HG02840 (cell line): ENCODE results near the gene UNC79.
"Not testable (repeated sequence)": the region's sequence is repeated elsewhere in the genome, so short reads cannot be mapped to it uniquely, and the experiment has no call there.

Experiments used
- ATAC-seq: cut with Tn5 transposase; IDR thresholded peaks from one replicate; pipeline ENCODE4 v1.9.1; 2021; ENCODE audit warnings: mild to moderate bottlenecking, moderate library complexity, moderate number of reproducible peaks; ENCODE audit not compliant: unreplicated experiment, low FRiP score

Gene UNC79

GRCh38 chr14:93430315-93431035, at the start of gene UNC79:
TSS of gene UNC79 (plus strand) at chr14:93430939. CDS start at chr14:93431030, 91 bp downstream.
- no peak for ATAC-seq

DNA sequence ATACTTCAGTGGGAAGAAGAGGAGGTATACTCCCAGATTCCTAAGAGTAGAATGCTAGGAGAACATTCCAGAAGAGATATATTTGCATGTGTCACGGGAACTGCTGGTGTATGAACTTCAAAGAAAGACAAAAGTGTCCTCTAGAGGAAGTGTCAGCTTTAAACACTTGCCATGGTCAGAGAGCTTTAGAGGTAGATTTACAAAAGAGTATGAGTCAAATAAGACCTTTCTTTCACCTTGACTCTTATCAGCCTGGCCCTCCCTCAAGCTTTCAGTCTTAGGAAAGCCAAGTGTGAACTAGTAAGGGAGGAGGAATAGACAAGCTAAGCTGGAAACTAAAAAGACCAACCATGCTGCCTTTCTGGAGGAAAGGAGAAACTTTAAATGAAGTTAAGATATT, 49.1 kb upstream of the UNC79 start:
- no peak for ATAC-seq

GRCh38 chr14:93384256-93384655, 46.5 kb upstream of the UNC79 start:
- not testable (repeated sequence) for ATAC-seq

- no peak for ATAC-seq
Observed at GRCh38 chr14:93395231-93395630, 35.5 kb upstream of the UNC79 start.

DNA sequence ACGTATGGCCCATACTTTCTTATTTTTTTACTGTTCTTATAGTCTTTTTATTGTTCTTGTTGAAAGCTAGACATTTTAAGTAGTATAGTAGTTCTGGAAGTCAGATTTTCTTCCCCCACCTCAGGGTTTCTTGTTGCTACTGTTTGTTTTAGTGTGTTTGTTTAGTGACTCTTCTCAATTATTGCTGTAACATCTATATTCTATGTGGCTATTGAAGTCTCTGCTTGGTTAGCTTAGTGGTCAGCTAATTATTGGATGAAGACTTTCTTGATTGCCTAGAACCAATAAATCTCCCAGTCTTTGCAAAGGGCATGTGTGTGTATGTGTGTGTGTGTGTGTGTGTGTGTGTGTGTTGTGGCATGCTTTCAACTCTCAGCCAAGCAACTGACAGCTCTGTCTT, 34.3 kb upstream of the UNC79 start:
- ATAC-seq, result no peak

- ATAC-seq, result no peak
Observed at GRCh38 chr14:93398491-93398890, 32.2 kb upstream of the UNC79 start.

GRCh38 chr14:93402951-93403350, 27.8 kb upstream of the UNC79 start:
- no peak for ATAC-seq

DNA sequence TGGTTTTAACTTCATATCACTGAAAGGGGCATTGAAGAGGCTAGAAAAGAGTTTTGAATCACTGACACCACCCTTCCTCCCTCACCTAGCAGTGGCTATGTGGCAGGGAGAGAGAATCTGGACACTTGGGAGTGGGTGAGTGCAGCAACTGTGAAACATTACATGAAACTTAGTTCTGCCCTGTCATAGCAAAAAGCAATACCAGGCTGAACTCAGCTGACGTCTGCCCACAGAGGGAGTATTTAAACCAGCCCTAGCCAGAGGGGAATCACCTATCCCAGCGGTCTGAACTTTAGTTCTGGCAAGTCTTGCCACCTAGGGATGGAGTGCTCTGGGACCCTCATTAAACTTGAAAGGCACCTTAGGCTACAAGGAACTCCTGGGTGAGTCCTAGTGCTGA, 20.7 kb upstream of the UNC79 start:
- no peak for ATAC-seq

DNA sequence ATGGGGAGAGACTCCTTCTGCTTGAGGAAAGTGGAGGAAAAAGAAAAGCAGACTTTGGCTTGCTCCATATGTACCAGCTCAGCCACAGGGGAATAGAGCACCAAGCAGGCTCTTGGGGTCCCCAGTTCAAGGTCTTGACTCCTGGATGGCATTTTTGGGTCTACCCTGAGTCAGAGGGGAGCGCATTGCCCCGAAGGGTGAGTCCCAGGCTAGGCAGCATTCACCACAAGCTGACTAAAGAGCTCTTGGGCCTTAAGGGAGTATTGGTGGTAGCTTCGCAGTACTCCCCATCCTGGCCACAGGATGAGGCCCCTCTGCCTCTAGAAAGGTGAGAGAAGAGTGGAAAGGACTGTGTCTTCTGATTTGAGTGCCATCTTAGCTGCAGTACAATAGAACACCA, 19.8 kb upstream of the UNC79 start:
- no peak for ATAC-seq

GRCh38 chr14:93425136-93425535, 5.6 kb upstream of the UNC79 start:
- not testable (repeated sequence) for ATAC-seq

- no peak for ATAC-seq
Observed at GRCh38 chr14:93426750-93427149, 4.0 kb upstream of the UNC79 start.

- ATAC-seq, result no peak
Observed at GRCh38 chr14:93431036-93431670, 414 bp downstream of the UNC79 start.

DNA sequence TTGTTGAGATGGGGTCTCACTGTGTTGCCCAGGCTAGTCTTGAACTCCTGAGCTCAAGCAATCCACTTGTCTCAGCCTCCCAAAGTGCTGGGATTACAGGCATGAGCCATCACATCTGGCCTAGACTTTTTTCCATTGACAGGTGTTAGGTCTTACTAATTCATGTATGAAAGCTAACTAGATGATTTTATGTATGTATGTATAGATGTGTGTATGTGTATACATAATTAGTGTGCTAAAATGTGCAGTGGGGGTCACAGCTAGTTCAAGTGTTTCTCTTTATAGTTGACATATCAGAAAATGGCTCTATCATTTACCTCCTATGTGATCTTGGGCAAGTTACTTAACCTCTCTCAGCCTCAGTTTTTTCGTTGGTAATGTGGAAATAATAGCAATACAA, 23.5 kb downstream of the UNC79 start:
- ATAC-seq, result no peak

GRCh38 chr14:93456356-93456755, 25.6 kb downstream of the UNC79 start:
- ATAC-seq, result no peak

DNA sequence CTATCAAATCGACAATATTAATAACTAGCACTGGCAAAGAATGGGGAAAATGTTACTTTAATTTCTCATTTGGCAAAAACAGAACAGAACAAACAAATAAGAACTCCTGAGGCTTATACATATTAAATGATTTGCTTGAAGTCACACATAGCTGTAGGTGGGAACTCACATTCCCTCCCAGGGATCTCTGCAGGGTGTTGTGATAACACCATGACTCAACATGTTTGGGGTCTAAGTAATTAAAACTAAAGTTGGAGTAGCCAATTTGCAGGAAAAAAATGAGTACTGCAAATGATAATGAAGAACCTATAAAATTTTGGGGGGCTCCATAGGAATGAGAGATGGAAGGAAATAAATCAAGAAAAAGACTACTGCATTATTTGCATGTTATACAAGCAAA, 27.5 kb downstream of the UNC79 start:
- no peak for ATAC-seq

GRCh38 chr14:93462479-93462878, 31.7 kb downstream of the UNC79 start:
- ATAC-seq, result no peak

DNA sequence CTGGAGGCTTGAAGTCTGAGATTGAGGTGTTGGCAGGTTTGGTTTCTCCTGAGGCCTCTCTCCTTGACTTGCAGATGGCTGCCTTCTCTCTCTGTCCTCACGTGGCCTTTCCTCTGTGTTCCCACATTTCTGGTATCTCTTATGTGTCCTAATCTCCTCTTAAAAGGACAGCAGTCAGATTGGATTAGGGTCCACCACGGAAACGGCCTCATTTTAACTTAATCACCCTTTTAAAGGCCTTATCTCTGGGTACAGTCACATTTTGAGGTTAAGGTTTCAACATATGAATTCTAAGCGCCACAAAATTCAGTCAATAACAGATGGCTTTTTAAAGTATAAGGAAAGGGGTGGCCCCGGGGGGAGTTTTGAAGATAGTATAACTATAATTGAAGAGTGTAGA, 33.5 kb downstream of the UNC79 start:
- ATAC-seq, result no peak

DNA sequence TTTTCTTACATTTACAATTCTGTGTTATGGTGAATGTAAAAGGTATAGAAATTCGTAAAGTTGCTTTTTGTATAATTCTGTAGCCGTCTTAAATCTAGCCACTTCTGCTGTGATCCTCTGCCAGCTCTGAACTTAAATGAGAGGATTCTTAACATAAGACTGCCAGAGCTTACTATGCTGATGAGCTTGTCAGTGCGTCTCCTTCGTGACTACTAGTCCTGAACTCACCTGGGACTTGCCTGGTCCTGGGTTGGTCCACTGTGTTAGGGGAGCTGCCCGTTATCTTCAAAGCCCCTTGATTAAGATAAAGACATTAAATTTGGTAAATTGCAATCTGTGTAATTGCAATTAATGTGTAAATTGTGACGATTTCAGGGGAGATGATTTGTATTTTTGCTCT, 44.7 kb downstream of the UNC79 start:
- ATAC-seq, result no peak

GRCh38 chr14:93476305-93476704, 45.6 kb downstream of the UNC79 start:
- no peak for ATAC-seq

DNA sequence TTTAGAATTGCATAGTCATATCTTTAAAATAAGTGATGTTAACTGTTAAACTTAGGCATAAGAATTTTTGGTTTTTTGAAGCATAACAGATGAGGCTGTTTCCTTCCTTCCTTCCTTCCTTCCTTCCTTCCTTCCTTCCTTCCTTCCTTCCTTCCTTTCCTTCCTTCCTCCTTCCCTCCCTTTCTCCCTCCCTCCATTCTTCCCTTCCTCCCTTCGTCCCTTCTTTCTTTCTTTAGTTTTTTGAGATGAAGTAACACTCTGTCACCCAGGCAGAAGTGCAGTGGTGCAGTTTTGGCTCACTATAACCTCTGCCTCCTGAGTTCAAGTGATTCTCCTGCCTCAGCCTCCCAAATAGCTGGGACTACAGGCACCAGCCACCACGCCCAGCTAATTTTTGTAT, 48.3 kb downstream of the UNC79 start:
- ATAC-seq, result not testable (repeated sequence)

DNA sequence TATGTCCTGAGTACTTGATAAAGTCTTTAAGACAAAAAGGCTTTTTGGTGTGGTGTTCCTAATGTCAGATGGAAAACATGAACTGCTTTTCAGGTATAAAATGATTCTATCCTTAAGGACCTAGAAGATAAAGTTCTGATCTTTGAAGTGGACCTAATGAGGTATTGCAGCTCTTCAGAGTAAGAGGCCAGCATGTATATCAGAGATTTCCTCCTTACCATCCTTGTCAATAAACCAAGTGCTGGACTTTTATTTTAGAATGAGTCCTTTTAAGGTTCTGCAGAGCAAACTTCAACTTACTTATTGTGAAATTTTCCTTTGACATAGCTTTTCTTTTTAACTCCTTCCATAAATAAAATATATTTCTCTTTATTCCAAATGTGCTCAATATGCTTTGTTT, 50.1 kb downstream of the UNC79 start:
- ATAC-seq, result no peak

GRCh38 chr14:93481758-93482157, 51.0 kb downstream of the UNC79 start:
- no peak for ATAC-seq
